CD4-positive, alpha-beta T cell (primary cell): ENCODE measurements around the gene TMEM170B. TPM values are rescaled to one million over a fixed set of nuclear protein-coding genes. Genes with fewer than 3 reads are reported as not detected.
A peak's percentile ranks its signal among the peaks of the same experiment; 100 is the strongest.

Experiments used
- ATAC-seq: fragments of 200-7000 bp; cut with Tn5 transposase; one replicate; pipeline ENCODE4 v1.10.0; 2022; ENCODE audit warnings: mild to moderate bottlenecking; ENCODE audit not compliant: poor library complexity
- CTCF ChIA-PET: fragments of 350-600 bp; sonication (Branson Sonifier 250); formaldehyde crosslinking; loops from one replicate; lab custom pipeline; 2021; ENCODE audit warnings: antibody characterized with exemption, inconsistent platforms; lab: Charles Lee
- POLR2A ChIA-PET: fragments of 350-600 bp; sonication (Branson Sonifier 250); formaldehyde crosslinking; loops from one replicate; lab custom pipeline; 2021; ENCODE audit warnings: antibody characterized with exemption, inconsistent platforms; lab: Charles Lee
- DNase-seq, 14 experiments: peaks; one replicate each; pipeline ENCODE4 v3.0.0-alpha.2; 2013 to 2020; ENCODE audit warnings: mixed read lengths in 2 of 14
- H3K27ac ChIP-seq, 2 donors: one replicate each; pipeline versions ENCODE4 v1.5.1 to v1.7.0; 2013; ENCODE audit warnings: low read length in 2 of 2, low read depth in 1 of 2, mild to moderate bottlenecking in 1 of 2
- H3K27me3 ChIP-seq, 2 experiments: 1 replicate in 1 of 2; 2 replicates in 1 of 2; pipeline versions ENCODE4 v1.6.1 to v1.7.0; 2013; ENCODE audit warnings: low read length in 2 of 2, control low read depth in 1 of 2, mild to moderate bottlenecking in 1 of 2, moderate library complexity in 1 of 2; ENCODE audit not compliant: insufficient read depth in 2 of 2, control insufficient read depth in 1 of 2
- H3K36me3 ChIP-seq: one replicate; pipeline ENCODE4 v1.6.1; 2013; ENCODE audit warnings: low read length, control low read depth; ENCODE audit not compliant: insufficient read depth
- H3K4me1 ChIP-seq: one replicate; pipeline ENCODE4 v1.6.1; 2013; ENCODE audit warnings: low read length, control low read depth; ENCODE audit not compliant: insufficient read depth
- H3K4me3 ChIP-seq: one replicate; pipeline ENCODE4 v1.5.1; 2013; ENCODE audit warnings: mild to moderate bottlenecking, low read length, moderate library complexity
- H3K9me3 ChIP-seq, 2 experiments: 1 replicate in 1 of 2; 2 replicates in 1 of 2; pipeline versions ENCODE4 v1.6.1 to v1.7.0; 2013; ENCODE audit warnings: low read length in 2 of 2, mild to moderate bottlenecking in 2 of 2, control low read depth in 1 of 2, moderate library complexity in 1 of 2; ENCODE audit not compliant: control insufficient read depth in 1 of 2, insufficient read depth in 1 of 2
- H3K27ac Mint-ChIP-seq: one replicate; pipeline ENCODE4 v1.8.0; 2020; ENCODE audit warnings: mixed read lengths
- H3K27me3 Mint-ChIP-seq: one replicate; pipeline ENCODE4 v1.8.0; 2021; ENCODE audit warnings: mixed read lengths
- H3K36me3 Mint-ChIP-seq: one replicate; pipeline ENCODE4 v1.8.0; 2021; ENCODE audit warnings: low read depth, mixed read lengths
- H3K4me1 Mint-ChIP-seq: one replicate; pipeline ENCODE4 v1.8.0; 2021; ENCODE audit warnings: low read depth, mixed read lengths
- H3K4me3 Mint-ChIP-seq: one replicate; pipeline ENCODE4 v1.8.0; 2020; ENCODE audit warnings: mild to moderate bottlenecking, mixed read lengths
- H3K9me3 Mint-ChIP-seq: one replicate; pipeline ENCODE4 v1.8.0; 2020; ENCODE audit warnings: mixed read lengths
- intact Hi-C, 2 experiments: fragments of 100-400 bp; cut with DNase I in 1 of 2; cut with micrococcal nuclease in 1 of 2; formaldehyde crosslinking; loops; one replicate each; pipeline versions ENCODE4 v1.15.1 to v1.9.0; 2023 to 2025; cut with DNase I, micrococcal nuclease
- total RNA-seq, 174 experiments: library from RNA in 2 of 174; stranded (reverse) in 2 of 174; gene quantifications; one replicate each; pipeline ENCODE4 v1.2.3 and lab custom pipeline; 2021 to 2026
- TF ChIP-seq, protein P1 (sequence below): fragments of 200-600 bp; IDR thresholded peaks from one replicate; pipeline ENCODE4 v1.8.0; 2022; ENCODE audit warnings: antibody characterized with exemption, mild to moderate bottlenecking

The TMEM170B gene
- total RNA-seq, 2 experiments from 2014 or later, result 1.9 to 2.1 TPM

DNA sequence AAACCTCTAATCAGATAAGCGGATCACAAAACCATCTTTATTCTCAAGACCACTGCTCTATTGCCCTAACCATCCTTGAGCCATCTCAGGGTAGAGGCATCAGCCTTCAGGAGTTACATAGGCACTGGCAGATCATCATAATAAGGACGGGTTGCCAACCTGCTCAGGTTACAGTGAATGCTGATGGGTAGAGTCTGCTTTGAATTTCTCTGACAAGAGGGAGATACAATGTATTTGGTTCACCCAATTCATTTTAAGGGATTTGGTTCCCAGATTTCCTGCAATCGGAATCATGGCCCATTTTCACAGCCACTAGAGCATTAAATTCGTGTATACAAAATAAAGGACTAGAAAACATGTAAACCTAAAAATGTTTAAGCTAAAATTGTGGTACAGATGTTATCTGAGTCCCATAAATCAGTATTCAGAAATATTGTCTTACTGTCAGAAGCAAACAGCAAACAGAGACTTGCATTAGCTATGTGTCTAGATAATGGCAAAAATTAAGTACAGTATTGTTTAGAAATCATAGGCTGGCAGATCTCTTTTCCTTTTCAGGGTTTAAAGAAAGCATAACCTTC, 41.9 kb upstream of the TMEM170B start:
- no peak overlapping the region for H3K4me3 Mint-ChIP-seq
- no peaks in the 10 kb centered on the region for H3K4me1 Mint-ChIP-seq
- DNase-seq (no peak), ATAC-seq (no peak)
- Histone ChIP-seq H3K4me3 (no peak overlapping the region), H3K4me1 (no peaks in the 10 kb centered on the region), H3K27ac (no peak overlapping the region), H3K9me3 (no peaks in the 10 kb centered on the region), H3K36me3 (no peaks in the 10 kb centered on the region), H3K27me3 (no peaks in the 10 kb centered on the region)
- H3K27ac Mint-ChIP-seq, result no peak overlapping the region
- CTCF ChIA-PET, result interaction anchor here (0.9 to 4.3 kb wide), 9 partner anchors 32 to 359 kb away, joined by 3 to 28 read pairs (median 5); no protein-coding TSS in a partner anchor
- POLR2A ChIA-PET, result interaction anchor here (0.6 to 1.0 kb wide), 2 partner anchors 323 to 328 kb away, joined by 3 read pairs; no protein-coding TSS in a partner anchor
- intact Hi-C loops, result loop anchor here (1.0 to 10.0 kb wide), 5 partner anchors 77 to 981 kb away; no protein-coding TSS in a partner anchor
- H3K36me3 Mint-ChIP-seq, result no peaks in the 10 kb centered on the region
- no peaks in the 10 kb centered on the region for H3K27me3 Mint-ChIP-seq
- H3K9me3 Mint-ChIP-seq, result no peaks in the 10 kb centered on the region
- TF ChIP-seq, protein P1, sequence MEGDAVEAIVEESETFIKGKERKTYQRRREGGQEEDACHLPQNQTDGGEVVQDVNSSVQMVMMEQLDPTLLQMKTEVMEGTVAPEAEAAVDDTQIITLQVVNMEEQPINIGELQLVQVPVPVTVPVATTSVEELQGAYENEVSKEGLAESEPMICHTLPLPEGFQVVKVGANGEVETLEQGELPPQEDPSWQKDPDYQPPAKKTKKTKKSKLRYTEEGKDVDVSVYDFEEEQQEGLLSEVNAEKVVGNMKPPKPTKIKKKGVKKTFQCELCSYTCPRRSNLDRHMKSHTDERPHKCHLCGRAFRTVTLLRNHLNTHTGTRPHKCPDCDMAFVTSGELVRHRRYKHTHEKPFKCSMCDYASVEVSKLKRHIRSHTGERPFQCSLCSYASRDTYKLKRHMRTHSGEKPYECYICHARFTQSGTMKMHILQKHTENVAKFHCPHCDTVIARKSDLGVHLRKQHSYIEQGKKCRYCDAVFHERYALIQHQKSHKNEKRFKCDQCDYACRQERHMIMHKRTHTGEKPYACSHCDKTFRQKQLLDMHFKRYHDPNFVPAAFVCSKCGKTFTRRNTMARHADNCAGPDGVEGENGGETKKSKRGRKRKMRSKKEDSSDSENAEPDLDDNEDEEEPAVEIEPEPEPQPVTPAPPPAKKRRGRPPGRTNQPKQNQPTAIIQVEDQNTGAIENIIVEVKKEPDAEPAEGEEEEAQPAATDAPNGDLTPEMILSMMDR, result no peak

- H3K36me3 Mint-ChIP-seq, result no peaks in the 10 kb centered on the region
- ChIA-PET POLR2A (interaction anchor here (0.6 to 1.0 kb wide), 3 partner anchors 324 to 360 kb away, joined by 3 read pairs; no protein-coding TSS in a partner anchor), CTCF (interaction anchor here (0.8 to 4.3 kb wide), 11 partner anchors 27 to 360 kb away, joined by 3 to 28 read pairs (median 4); no protein-coding TSS in a partner anchor)
- H3K4me1 ChIP-seq, result no peaks in the 10 kb centered on the region
- no peaks in the 10 kb centered on the region for H3K27me3 Mint-ChIP-seq
- H3K4me3 ChIP-seq, result no peak overlapping the region
- H3K9me3 Mint-ChIP-seq, result no peaks in the 10 kb centered on the region
- no peaks in the 10 kb centered on the region for H3K4me1 Mint-ChIP-seq
- ATAC-seq, result peak; percentile 99
- H3K27me3 ChIP-seq, result no peaks in the 10 kb centered on the region
- H3K4me3 Mint-ChIP-seq, result no peak overlapping the region
- no peak overlapping the region for H3K27ac ChIP-seq
- H3K27ac Mint-ChIP-seq, result no peak overlapping the region
- intact Hi-C loops, result loop anchor here (1.0 to 10.0 kb wide), 5 partner anchors 76 to 982 kb away; no protein-coding TSS in a partner anchor
- DNase-seq, result peak; percentile 39 to 89 (median 62)
- H3K9me3 ChIP-seq, result no peaks in the 10 kb centered on the region
- TF ChIP-seq, protein P1, result peak; percentile 94
- no peaks in the 10 kb centered on the region for H3K36me3 ChIP-seq
Observed at GRCh38 chr6:11496152-11497060, 41.1 kb upstream of the TMEM170B start.

DNA sequence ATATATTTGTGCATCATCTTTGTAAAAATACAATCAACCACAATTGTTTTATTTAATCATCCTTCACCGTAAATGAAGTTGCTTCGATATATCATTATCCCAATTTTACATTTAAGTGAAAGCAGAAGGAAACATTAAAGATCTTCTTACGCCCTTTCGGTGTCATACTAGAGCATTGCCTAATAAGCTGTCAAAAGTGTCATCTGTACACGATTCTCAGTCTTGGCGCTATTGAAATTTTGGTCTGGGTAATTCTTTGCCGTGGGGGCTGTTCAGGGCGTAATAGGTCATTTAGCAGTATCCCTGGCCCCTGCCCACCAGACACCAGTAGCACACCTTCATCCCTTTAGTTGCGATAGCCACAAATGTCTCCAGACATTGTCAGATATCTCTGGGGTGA, 40.4 kb upstream of the TMEM170B start:
- Histone ChIP-seq H3K36me3 (no peaks in the 10 kb centered on the region), H3K27me3 (no peaks in the 10 kb centered on the region), H3K9me3 (no peaks in the 10 kb centered on the region), H3K4me3 (no peak overlapping the region), H3K4me1 (no peaks in the 10 kb centered on the region), H3K27ac (no peak overlapping the region)
- ATAC-seq (no peak), DNase-seq (peak in 1 of 14 experiments; percentile 9)
- no peak overlapping the region for H3K27ac Mint-ChIP-seq
- ChIA-PET POLR2A (interaction anchor here (0.7 kb wide), 1 partner anchor 360 kb away, joined by 3 read pairs; no protein-coding TSS in a partner anchor), CTCF (interaction anchor here (0.8 to 4.3 kb wide), 4 partner anchors 28 to 353 kb away, joined by 3 to 28 read pairs (median 4); no protein-coding TSS in a partner anchor)
- no peaks in the 10 kb centered on the region for H3K36me3 Mint-ChIP-seq
- intact Hi-C loops, result loop anchor here (5.0 to 10.0 kb wide), 3 partner anchors 75 to 982 kb away; no protein-coding TSS in a partner anchor
- no peaks in the 10 kb centered on the region for H3K27me3 Mint-ChIP-seq
- no peak overlapping the region for H3K4me3 Mint-ChIP-seq
- TF ChIP-seq, protein P1, result no peak
- no peaks in the 10 kb centered on the region for H3K4me1 Mint-ChIP-seq
- no peaks in the 10 kb centered on the region for H3K9me3 Mint-ChIP-seq
